Fibroblast of lung (primary cell): ENCODE measurements around the gene TGM6.

Experiments
- CTCF ChIP-seq, 2 donors: IDR thresholded peaks in 1 of 2; conservative IDR thresholded peaks in 1 of 2; 1 replicate in 1 of 2; 2 replicates in 1 of 2; pipeline ENCODE4 v1.5.1; 2011 to 2012; ENCODE audit warnings: low read length in 2 of 2, control low read depth in 1 of 2, inconsistent platforms in 1 of 2, low read depth in 1 of 2, mild to moderate bottlenecking in 1 of 2
- EZH2 ChIP-seq: IDR thresholded peaks from 2 replicates; pipeline ENCODE4 v1.5.1; 2012; ENCODE audit warnings: low read length, control low read depth, mild to moderate bottlenecking; ENCODE audit errors: missing control alignments

DNA sequence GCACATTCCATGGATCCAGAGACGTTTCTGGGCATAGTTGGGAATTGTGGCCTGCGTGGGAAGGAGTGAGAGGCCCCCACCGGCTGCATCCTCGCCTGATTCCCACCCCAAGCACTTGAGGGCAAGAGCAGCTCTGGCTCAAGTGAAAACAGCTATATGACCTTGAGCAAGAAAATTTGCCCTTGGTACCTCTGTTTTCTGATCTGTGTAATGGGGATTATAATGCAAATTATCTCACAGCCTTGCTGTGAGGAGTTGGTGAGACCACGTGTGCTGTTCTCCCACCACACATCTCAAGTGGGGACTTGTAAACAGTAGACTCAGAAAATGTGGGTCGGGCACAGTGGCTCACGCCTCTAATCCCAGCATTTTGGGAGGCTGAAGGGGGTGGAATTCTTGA is 602 bp downstream of the TGM6 start:
- no peak for TF ChIP-seq CTCF (conservative IDR thresholded peaks at IDR 0.05 in 1 of 2, IDR thresholded peaks at IDR 0.05 in 1 of 2; ENCODE audit: low read depth in 1 of 2, low read length in 2 of 2)
- TF ChIP-seq EZH2, result no peak
